Right lobe of liver (tissue), 6 donors: ENCODE data around the gene FOXL2. TPM values are rescaled to one million over a fixed set of nuclear protein-coding genes. Genes with fewer than 3 reads are reported as not detected.
A peak's percentile ranks its signal among the peaks of the same experiment; 100 is the strongest.

Experiments
- ATAC-seq, 4 donors: fragments of 200-7000 bp; cut with Tn5 transposase; one replicate each; pipeline ENCODE4 v1.9.1; 2020; ENCODE audit warnings: mild to moderate bottlenecking in 4 of 4, moderate library complexity in 4 of 4
- DNase-seq, 3 donors: peaks; one replicate each; pipeline ENCODE4 v3.0.0-alpha.2; 2020
- H3K27ac ChIP-seq, 3 donors: fragments of 200-600 bp; one replicate each; pipeline ENCODE4 v1.8.0; 2022
- H3K27me3 ChIP-seq, 2 donors: fragments of 200-600 bp; one replicate each; pipeline ENCODE4 v1.8.0; 2022
- H3K36me3 ChIP-seq, 4 donors: fragments of 200-600 bp; sonication (generic) in 1 of 4; one replicate each; pipeline versions ENCODE4 v1.5.1 to v1.8.0; 2017 to 2022; ENCODE audit warnings: control low read depth in 1 of 4
- H3K4me1 ChIP-seq, 4 donors: fragments of 200-600 bp; sonication (generic) in 1 of 4; one replicate each; pipeline versions ENCODE4 v1.5.1 to v1.8.0; 2017 to 2022; ENCODE audit warnings: control low read depth in 1 of 4
- H3K4me3 ChIP-seq, 3 donors: fragments of 200-600 bp; one replicate each; pipeline ENCODE4 v1.8.0; 2022
- H3K9me3 ChIP-seq, 4 donors: fragments of 200-600 bp; sonication (generic) in 1 of 4; one replicate each; pipeline versions ENCODE4 v1.5.1 to v1.8.0; 2017 to 2022; ENCODE audit warnings: control low read depth in 1 of 4
- POLR2A ChIP-seq: fragments of 450-650 bp; IDR thresholded peaks from one replicate; pipeline ENCODE4 v1.6.1; 2017; ENCODE audit warnings: antibody characterized with exemption, mild to moderate bottlenecking
- WGBS: methylation state at CpG from one replicate; pipeline ENCODE4 v1.1.6; 2018; ENCODE audit warnings: low coverage, low lambda C conversion rate; ENCODE audit not compliant: insufficient coverage; ENCODE audit errors: missing lambda C conversion rate; 5-methylcytosine and 5-hydroxymethylcytosine counted together
- intact Hi-C, 2 donors: fragments of 100-400 bp; cut with DNase I; formaldehyde crosslinking; loops; one replicate each; pipeline versions ENCODE4 v1.11.2 to v1.14.1; 2022
- total RNA-seq, 6 experiments: library from RNA; depleted of rRNA in 2 of 6; stranded (reverse); fragments of >200 nt in 2 of 6; fragmentation: NEBNext Ultra II Directional in 3 of 6; extraction: Animal tissue kit (Norgen Biotek cat#: 25700) in 3 of 6; gene quantifications; one replicate each; pipeline versions ENCODE4 v1.1.0 to v1.2.4, GENCODE V29; 2016 to 2023
- TF ChIP-seq, protein P1 (sequence below), 4 donors: fragments of 200-600 bp in 3 of 4; fragments of 450-650 bp in 1 of 4; IDR thresholded peaks; one replicate each; pipeline versions ENCODE4 v1.5.1 to v1.8.0; 2016 to 2022; ENCODE audit warnings: antibody characterized with exemption in 4 of 4, mild to moderate bottlenecking in 2 of 4
- donor health status: DM: no; HTN: yes; CAD: no.
- donor health status: DM: no; HTN: no; CAD: no.
- donor health status: DM: no; HTN: no; CAD: no.
- donor health status: DM: no; HTN: yes; CAD: no.
- donor health status: DM: no; HTN: yes; CAD: no.

The FOXL2 gene
- total RNA-seq, 6 experiments from 2014 or later = not detected

DNA sequence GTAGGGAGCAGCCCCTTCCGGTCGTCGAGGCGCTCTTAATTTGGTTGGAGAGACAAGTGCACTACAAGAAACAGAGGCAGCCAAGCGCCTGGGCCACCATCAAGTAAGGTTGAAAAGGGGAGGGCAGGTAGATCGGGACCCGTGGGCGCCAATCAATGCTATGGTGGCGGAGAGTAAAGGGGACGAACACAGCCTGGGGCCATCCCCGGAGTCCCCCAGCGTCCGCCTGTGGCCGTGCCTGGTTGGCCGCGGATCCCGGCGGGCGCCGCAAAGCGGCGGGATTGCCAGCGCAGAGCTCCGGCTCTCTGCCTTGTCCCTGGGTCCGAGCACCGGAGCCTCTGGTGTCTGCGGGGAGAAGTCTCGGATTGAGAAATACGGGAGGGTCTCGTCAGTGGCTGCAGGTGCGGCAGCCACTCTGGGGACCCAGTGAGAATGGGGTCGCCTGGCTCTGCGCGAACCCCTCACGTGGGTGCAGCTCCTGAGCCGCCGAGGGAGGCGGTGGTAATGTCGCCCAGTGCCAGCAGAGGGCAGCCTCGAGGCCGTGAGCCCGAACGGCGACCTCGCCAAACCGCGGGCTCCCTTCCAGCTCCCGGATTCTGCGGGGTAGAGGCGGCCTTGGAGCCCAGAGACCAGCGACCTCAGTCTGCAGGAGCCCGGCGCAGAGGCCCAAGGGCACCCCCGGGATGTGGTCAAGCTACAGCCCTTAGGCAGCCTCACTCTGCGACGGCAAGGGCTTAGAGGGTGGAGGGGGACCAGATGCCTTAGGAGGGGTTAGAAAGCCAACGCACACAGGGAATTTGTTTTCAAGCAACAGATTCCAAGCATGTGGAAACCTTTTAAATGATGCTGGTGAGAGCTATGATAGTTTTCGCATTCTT lies 10.8 kb downstream of the FOXL2 start:
- ATAC-seq (peak; percentile 88 to 93 (median 92)), DNase-seq (peak; percentile 78 to 81 (median 79))
- Histone ChIP-seq H3K27ac (no peak overlapping the region), H3K36me3 (no peaks in the 10 kb centered on the region), H3K27me3 (peaks cover 16 to 40% of the 10 kb centered on the region in 2 donors), H3K4me3 (peak overlapping the region in 2 of 3 donors; percentile 25 to 48), H3K4me1 (peaks cover 0 to 35% (median 5%) of the 10 kb centered on the region in 4 donors), H3K9me3 (no peaks in the 10 kb centered on the region)
- intact Hi-C loops = loop anchor here in 1 of 2 donors (5.0 kb wide), 1 partner anchor 391 kb away; no protein-coding TSS in a partner anchor
- TF ChIP-seq, protein P1, sequence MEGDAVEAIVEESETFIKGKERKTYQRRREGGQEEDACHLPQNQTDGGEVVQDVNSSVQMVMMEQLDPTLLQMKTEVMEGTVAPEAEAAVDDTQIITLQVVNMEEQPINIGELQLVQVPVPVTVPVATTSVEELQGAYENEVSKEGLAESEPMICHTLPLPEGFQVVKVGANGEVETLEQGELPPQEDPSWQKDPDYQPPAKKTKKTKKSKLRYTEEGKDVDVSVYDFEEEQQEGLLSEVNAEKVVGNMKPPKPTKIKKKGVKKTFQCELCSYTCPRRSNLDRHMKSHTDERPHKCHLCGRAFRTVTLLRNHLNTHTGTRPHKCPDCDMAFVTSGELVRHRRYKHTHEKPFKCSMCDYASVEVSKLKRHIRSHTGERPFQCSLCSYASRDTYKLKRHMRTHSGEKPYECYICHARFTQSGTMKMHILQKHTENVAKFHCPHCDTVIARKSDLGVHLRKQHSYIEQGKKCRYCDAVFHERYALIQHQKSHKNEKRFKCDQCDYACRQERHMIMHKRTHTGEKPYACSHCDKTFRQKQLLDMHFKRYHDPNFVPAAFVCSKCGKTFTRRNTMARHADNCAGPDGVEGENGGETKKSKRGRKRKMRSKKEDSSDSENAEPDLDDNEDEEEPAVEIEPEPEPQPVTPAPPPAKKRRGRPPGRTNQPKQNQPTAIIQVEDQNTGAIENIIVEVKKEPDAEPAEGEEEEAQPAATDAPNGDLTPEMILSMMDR (IDR thresholded peaks at IDR 0.05) = peak; percentile 82 to 97 (median 94)
- TF ChIP-seq POLR2A = no peak
- WGBS = 6% methylated on average over 26 of the region's 58 CpGs

- H3K36me3 ChIP-seq = no peaks in the 10 kb centered on the region
- TF ChIP-seq, protein P1 (IDR thresholded peaks at IDR 0.05) = no peak
- no peak for TF ChIP-seq POLR2A
- H3K27ac ChIP-seq = no peak overlapping the region
- no peak overlapping the region for H3K4me3 ChIP-seq
- DNase-seq (no peak), ATAC-seq (no peak)
- intact Hi-C loops = loop anchor here in 1 of 2 donors (5.0 kb wide), 1 partner anchor 392 kb away; no protein-coding TSS in a partner anchor
- H3K9me3 ChIP-seq = no peaks in the 10 kb centered on the region
- H3K4me1 ChIP-seq = peaks cover 0 to 35% (median 5%) of the 10 kb centered on the region in 4 donors
- 64% methylated on average over 7 of the region's 7 CpGs for WGBS
- peaks cover 16 to 34% of the 10 kb centered on the region in 2 donors for H3K27me3 ChIP-seq
Observed at GRCh38 chr3:138935505-138935862, 11.5 kb downstream of the FOXL2 start.

DNA sequence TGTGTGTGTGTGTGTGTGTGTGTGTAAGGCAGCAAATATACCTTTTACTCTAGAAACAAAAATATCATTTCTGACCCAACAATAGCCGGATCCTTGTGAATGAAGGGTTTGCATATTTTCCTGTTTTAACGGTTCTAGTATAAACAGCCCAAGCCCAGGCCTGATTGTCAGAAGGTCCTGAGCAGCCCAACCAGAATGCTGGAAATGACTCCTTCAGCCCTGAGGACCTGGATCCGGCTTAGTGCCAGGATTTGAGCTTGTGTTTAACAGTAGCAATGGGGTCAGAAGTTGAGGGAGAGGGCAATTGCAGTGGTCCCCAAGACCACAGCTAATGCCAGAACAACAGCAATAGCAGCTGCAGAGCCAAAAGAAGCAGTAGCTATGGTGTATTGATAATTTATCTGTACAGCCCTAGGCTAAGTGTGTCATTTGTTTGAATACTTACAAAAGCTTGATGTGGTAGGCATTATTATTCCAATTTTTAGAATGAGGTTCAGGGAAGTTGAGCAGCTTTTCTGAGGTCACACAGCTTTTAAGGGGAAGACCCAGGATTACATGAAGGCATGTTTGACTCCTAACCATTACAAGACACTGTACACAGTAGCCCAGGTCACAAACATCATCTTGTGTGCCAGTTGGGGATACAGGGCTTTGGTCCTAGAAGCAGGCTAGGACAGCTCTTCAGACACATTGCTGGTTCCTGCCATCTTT lies 12.8 kb downstream of the FOXL2 start:
- intact Hi-C loops = no loop called here
- peaks cover 11 to 23% of the 10 kb centered on the region in 2 donors for H3K27me3 ChIP-seq
- 55% methylated on average over 2 of the region's 3 CpGs for WGBS

DNA sequence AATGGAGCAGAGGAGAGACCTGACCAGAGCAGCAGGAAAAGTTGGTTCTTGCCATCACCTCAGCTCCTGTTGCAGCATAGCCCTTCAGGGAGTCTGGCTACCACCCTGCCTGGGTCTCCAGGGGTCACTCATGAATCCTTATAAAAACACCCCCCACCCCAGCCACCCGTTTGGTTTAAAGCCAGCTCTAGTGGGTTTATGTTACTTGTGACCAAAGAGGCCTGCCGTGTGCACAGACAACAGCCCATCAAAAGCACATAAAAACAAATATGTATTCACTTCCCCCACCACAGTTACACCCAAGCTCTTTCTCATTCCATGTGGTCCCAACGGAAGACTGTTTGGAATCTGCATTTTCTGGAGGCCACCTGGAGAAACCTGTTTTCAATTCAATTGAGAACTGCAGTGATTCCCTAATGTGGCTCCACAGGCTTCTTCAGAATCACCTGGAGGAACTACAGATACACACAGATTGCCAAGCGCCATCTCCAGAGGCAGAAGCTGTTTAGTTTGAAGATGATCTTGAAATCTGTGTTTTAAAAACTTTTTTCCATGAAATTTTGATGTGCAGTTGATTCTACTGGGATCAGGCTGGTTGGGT lies 13.8 kb downstream of the FOXL2 start:
- no peaks in the 10 kb centered on the region for H3K36me3 ChIP-seq
- DNase-seq = no peak
- no peak overlapping the region for H3K4me3 ChIP-seq
- H3K4me1 ChIP-seq = peaks cover 0 to 25% (median 5%) of the 10 kb centered on the region in 4 donors
- intact Hi-C loops = no loop called here
- no peaks in the 10 kb centered on the region for H3K9me3 ChIP-seq
- no peak for TF ChIP-seq POLR2A
- TF ChIP-seq, protein P1 (IDR thresholded peaks at IDR 0.05) = no peak
- no peak for ATAC-seq
- no peak overlapping the region for H3K27ac ChIP-seq
- peaks cover 10 to 14% of the 10 kb centered on the region in 2 donors for H3K27me3 ChIP-seq
- 68% methylated on average over 4 of the region's 4 CpGs for WGBS

More for the DNA sequence above, 12.8 kb downstream of the FOXL2 start:
- Histone ChIP-seq H3K4me1 (peaks cover 0 to 26% (median 5%) of the 10 kb centered on the region in 4 donors), H3K9me3 (no peaks in the 10 kb centered on the region), H3K4me3 (no peak overlapping the region), H3K27ac (no peak overlapping the region), H3K36me3 (no peaks in the 10 kb centered on the region)
- ATAC-seq (no peak), DNase-seq (no peak)
- no peak for TF ChIP-seq POLR2A
- TF ChIP-seq, protein P1 (IDR thresholded peaks at IDR 0.05) = no peak
